Measurements from ENCODE around the gene UCN. TPM values are rescaled to one million over a fixed set of nuclear protein-coding genes. Genes with fewer than 3 reads are reported as not detected.

The UCN gene
- total RNA-seq, 3 donors from 2014 or later (not counting 1 experiment from before 2014, with no cell fraction given), result 1.6 to 3.6 (median 2.4) TPM

- intact Hi-C loops (cut with micrococcal nuclease), result no loop called here
- no peak overlapping the region for H3K4me3 ChIP-seq (ENCODE audit: low read length)
- ATAC-seq (no peak), DNase-seq (no peak)
- 88% methylated on average over 6 of the region's 6 CpGs for WGBS (ENCODE audit: insufficient coverage)
- no peaks in the 10 kb centered on the region for H3K4me1 Mint-ChIP-seq
- peaks cover 6% of the 10 kb centered on the region for H3K4me1 ChIP-seq (ENCODE audit: control insufficient read depth, insufficient read depth, low read length)
- H3K4me3 Mint-ChIP-seq, result no peak overlapping the region
- no peak overlapping the region for H3K27ac ChIP-seq (ENCODE audit: low read length)
- no peaks in the 10 kb centered on the region for H3K36me3 ChIP-seq (ENCODE audit: control insufficient read depth, insufficient read depth, low read length)
- no peak overlapping the region for H3K27ac Mint-ChIP-seq
- H3K27me3 Mint-ChIP-seq (ENCODE audit: low read depth in 2 of 2), result peaks cover 8% of the 10 kb centered on the region in 2 donors
- no peak for TF ChIP-seq CTCF (IDR thresholded peaks at IDR 0.05)
- H3K9me3 Mint-ChIP-seq, result no peaks in the 10 kb centered on the region
- no peaks in the 10 kb centered on the region for H3K27me3 ChIP-seq (ENCODE audit: control insufficient read depth, insufficient read depth, low read length)
- no peaks in the 10 kb centered on the region for H3K9me3 ChIP-seq (ENCODE audit: control insufficient read depth, insufficient read depth, low read length)
- H3K36me3 Mint-ChIP-seq, result no peaks in the 10 kb centered on the region
Observed at GRCh38 chr2:27291865-27292264, 16.4 kb downstream of the UCN start.

GRCh38 chr2:27290549-27290948, 17.7 kb downstream of the UCN start:
- no peaks in the 10 kb centered on the region for H3K9me3 Mint-ChIP-seq
- Histone ChIP-seq H3K27ac (ENCODE audit: low read length) (no peak overlapping the region), H3K27me3 (ENCODE audit: control insufficient read depth, insufficient read depth, low read length) (no peaks in the 10 kb centered on the region), H3K4me1 (ENCODE audit: control insufficient read depth, insufficient read depth, low read length) (peaks cover 6% of the 10 kb centered on the region), H3K4me3 (ENCODE audit: low read length) (no peak overlapping the region), H3K9me3 (ENCODE audit: control insufficient read depth, insufficient read depth, low read length) (no peaks in the 10 kb centered on the region), H3K36me3 (ENCODE audit: control insufficient read depth, insufficient read depth, low read length) (no peaks in the 10 kb centered on the region)
- no peak for TF ChIP-seq CTCF (IDR thresholded peaks at IDR 0.05)
- H3K27ac Mint-ChIP-seq, result no peak overlapping the region
- intact Hi-C loops (cut with micrococcal nuclease), result no loop called here
- 29% methylated on average over 4 of the region's 5 CpGs for whole genome bisulfite sequencing (ENCODE audit: insufficient coverage)
- no peaks in the 10 kb centered on the region for H3K36me3 Mint-ChIP-seq
- DNase-seq (no peak), ATAC-seq (peak in 2 of 3 donors; percentile 49 to 72)
- no peak overlapping the region for H3K4me3 Mint-ChIP-seq
- H3K4me1 Mint-ChIP-seq, result no peaks in the 10 kb centered on the region
- H3K27me3 Mint-ChIP-seq (ENCODE audit: low read depth in 2 of 2), result peaks cover 8% of the 10 kb centered on the region in 2 donors

GRCh38 chr2:27288610-27289009, 19.6 kb downstream of the UCN start:
- Mint-ChIP-seq H3K27me3 (ENCODE audit: low read depth in 2 of 2) (peaks cover 8% of the 10 kb centered on the region in 2 donors), H3K36me3 (no peaks in the 10 kb centered on the region), H3K4me3 (no peak overlapping the region), H3K9me3 (no peaks in the 10 kb centered on the region), H3K27ac (no peak overlapping the region), H3K4me1 (no peaks in the 10 kb centered on the region)
- H3K27me3 ChIP-seq (ENCODE audit: control insufficient read depth, insufficient read depth, low read length), result no peaks in the 10 kb centered on the region
- no peaks in the 10 kb centered on the region for H3K36me3 ChIP-seq (ENCODE audit: control insufficient read depth, insufficient read depth, low read length)
- no peak for TF ChIP-seq CTCF (IDR thresholded peaks at IDR 0.05)
- H3K9me3 ChIP-seq (ENCODE audit: control insufficient read depth, insufficient read depth, low read length), result no peaks in the 10 kb centered on the region
- DNase-seq (no peak), ATAC-seq (no peak)
- H3K4me1 ChIP-seq (ENCODE audit: control insufficient read depth, insufficient read depth, low read length), result peaks cover 6% of the 10 kb centered on the region
- no peak overlapping the region for H3K4me3 ChIP-seq (ENCODE audit: low read length)
- 33% methylated on average over 2 of the region's 3 CpGs for WGBS (ENCODE audit: insufficient coverage)
- H3K27ac ChIP-seq (ENCODE audit: low read length), result no peak overlapping the region
- intact Hi-C loops (cut with micrococcal nuclease), result loop anchor here (10.0 kb wide), 1 partner anchor 444 kb away; the partner anchor contains the start of gene DPYSL5

- H3K4me1 ChIP-seq (ENCODE audit: control insufficient read depth, insufficient read depth, low read length), result peaks cover 4% of the 10 kb centered on the region
- intact Hi-C loops (cut with micrococcal nuclease), result loop anchor here (10.0 kb wide), 1 partner anchor 441 kb away; the partner anchor contains the start of gene DPYSL5
- H3K27me3 Mint-ChIP-seq (ENCODE audit: low read depth in 2 of 2), result peaks cover 22 to 25% of the 10 kb centered on the region in 2 donors
- ATAC-seq (no peak), DNase-seq (no peak)
- no peak overlapping the region for H3K27ac ChIP-seq (ENCODE audit: low read length)
- H3K27me3 ChIP-seq (ENCODE audit: control insufficient read depth, insufficient read depth, low read length), result no peaks in the 10 kb centered on the region
- no peak overlapping the region for H3K4me3 ChIP-seq (ENCODE audit: low read length)
- H3K27ac Mint-ChIP-seq, result no peak overlapping the region
- no peaks in the 10 kb centered on the region for H3K4me1 Mint-ChIP-seq
- no peaks in the 10 kb centered on the region for H3K36me3 Mint-ChIP-seq
- no peak overlapping the region for H3K4me3 Mint-ChIP-seq
- no peak for TF ChIP-seq CTCF (IDR thresholded peaks at IDR 0.05)
- no peaks in the 10 kb centered on the region for H3K9me3 ChIP-seq (ENCODE audit: control insufficient read depth, insufficient read depth, low read length)
- no peaks in the 10 kb centered on the region for H3K9me3 Mint-ChIP-seq
- H3K36me3 ChIP-seq (ENCODE audit: control insufficient read depth, insufficient read depth, low read length), result no peaks in the 10 kb centered on the region
- WGBS (ENCODE audit: insufficient coverage), result 62% methylated on average over 4 of the region's 6 CpGs
Observed at GRCh38 chr2:27285481-27285880, 22.8 kb downstream of the UCN start.

Data from natural killer cell (primary cell).